Measurements from ENCODE around the gene UBE2M. TPM values are rescaled to one million over a fixed set of nuclear protein-coding genes. Genes with fewer than 3 reads are reported as not detected.
A peak's percentile ranks its signal among the peaks of the same experiment; 100 is the strongest.

UBE2M gene
- polyA plus RNA-seq, 10 donors, result 58.0 to 70.4 (median 65.5) TPM

- no peak for DNase-seq
Observed at GRCh38 chr19:58572026-58572817, 13.8 kb upstream of the UBE2M start.

DNA sequence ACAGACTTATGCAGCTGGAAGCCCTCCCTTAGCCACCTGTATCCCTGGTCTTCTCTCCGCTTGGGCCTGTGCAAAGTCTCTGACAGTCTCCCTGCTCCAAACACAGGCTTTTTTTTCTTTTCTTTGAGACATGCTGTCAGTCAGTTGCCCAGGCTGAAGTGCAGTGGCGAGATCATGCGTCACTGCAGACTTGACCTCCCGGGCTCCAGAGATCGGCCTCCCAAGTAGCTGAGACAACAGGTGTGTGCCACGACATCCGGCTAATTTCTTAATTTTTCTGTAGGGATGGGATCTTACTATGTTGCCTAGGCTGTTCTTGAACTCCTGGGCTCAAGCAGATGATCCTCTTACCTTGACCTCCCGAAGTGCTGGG is 13.2 kb upstream of the UBE2M start:
- DNase-seq, result no peak

GRCh38 chr19:58570770-58571574 is 12.6 kb upstream of the UBE2M start:
- DNase-seq, result no peak

DNA sequence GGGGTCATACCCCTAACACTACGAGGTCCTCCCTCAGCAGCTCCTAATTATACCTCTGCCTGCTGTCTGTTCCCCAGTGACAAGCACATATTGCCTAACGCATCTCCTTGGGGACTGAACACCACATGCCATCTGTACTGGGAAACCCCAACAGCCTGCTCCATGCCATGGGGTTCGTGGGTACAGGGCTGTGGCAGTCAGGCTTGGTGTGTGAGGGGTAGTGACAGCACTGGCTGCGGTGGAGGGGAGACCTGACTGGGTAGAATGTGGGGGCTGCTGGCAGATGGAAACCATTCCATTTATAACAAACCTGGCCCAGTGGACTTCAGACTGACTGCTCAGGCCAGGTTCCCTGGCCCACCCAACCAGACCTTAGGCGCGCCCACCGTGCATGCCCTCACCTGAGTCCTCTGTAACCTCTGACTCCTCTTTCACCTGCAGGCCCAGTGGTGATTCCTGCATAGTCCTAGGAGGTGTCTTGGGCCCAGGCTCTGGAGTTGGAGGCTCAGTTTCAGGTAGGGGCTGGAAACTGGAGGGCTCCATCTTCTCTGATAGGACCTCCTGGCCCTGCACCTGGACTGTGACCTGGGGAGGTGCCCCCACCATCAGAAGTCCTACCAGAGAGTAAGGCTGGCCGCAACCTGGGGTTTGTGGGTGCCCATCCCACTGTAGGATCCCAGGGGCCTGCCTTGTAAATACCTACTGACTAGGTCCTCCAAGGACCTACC is 11.7 kb upstream of the UBE2M start:
- no peak for DNase-seq

GRCh38 chr19:58569191-58569942 is 11.0 kb upstream of the UBE2M start:
- DNase-seq, result no peak

DNA sequence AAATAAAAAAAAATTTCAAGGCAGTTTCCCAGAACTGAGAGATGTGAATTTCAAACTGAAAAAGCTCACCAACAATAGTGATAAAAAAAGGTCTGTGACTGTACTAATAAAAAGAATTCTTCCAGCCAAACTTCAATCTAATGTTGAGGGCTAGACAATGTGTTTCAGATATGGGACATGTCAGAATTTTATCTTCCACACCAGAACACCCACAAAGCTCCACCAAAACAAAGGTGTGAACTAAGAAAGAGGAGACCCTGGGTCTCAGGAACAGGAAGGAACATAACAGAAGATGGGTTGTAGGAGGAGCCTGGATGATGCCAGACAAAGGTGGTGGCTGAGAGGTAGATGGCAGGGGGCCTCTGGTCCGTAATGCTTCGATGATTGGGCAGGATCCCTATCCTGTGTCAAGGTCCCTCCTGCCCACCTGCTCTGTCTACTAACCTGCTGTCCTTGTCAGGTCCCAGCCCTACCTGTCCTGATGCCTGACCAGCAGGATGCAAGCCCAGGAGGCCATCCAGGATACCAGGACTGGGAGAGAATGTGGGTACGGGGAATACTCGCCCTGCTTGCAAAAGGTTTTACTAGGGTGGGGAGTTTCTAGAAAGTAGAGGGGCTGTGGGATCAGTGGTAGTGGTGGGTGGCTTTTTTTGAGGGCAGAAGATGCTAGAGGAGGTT is 10.2 kb upstream of the UBE2M start:
- no peak for DNase-seq

GRCh38 chr19:58566989-58567388 is 8.6 kb upstream of the UBE2M start:
- no peak for DNase-seq

- DNase-seq, result no peak
Observed at GRCh38 chr19:58563823-58564222, 5.4 kb upstream of the UBE2M start.

- no peak for DNase-seq
Observed at GRCh38 chr19:58563034-58563573, 4.7 kb upstream of the UBE2M start.

- DNase-seq, result peak in 2 of 3 donors; percentile 52 to 83
Observed at GRCh38 chr19:58562122-58563033, 4.0 kb upstream of the UBE2M start.

DNA sequence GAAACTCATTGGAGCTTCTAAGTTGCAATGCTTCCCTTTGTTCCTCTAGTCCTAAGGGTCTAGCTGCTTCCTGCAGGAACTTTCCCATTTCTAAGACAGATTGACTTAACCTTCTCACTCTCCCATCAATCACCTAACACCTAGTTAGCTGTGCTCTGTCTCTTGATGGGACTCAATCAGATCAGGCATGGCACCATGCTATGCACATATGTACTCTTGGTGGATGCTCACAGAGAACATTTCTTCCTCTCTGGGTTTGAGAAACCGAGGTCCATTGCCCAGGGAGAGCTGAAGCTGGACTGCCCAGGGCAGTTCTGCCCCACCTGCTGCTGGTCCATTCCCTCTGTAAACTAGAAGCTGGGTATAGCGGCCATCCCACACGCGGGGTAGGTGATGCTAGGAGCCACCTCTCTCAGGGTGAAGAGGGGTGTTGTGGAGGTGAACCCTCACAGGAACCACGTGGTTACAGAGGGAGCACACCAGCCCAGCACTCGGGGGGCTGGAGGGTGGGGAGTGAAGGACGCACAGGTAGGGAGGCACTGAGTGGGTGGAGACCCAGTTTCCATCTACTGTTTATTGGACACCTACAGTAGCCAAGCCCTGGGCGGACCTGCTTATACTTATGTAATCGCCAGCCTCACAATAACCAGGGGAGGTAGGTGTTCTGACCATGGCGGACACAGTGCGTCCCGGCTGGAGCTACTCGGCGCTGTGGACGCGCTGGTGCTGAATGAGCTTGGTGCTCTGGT is 3.1 kb upstream of the UBE2M start:
- DNase-seq, result no peak

DNA sequence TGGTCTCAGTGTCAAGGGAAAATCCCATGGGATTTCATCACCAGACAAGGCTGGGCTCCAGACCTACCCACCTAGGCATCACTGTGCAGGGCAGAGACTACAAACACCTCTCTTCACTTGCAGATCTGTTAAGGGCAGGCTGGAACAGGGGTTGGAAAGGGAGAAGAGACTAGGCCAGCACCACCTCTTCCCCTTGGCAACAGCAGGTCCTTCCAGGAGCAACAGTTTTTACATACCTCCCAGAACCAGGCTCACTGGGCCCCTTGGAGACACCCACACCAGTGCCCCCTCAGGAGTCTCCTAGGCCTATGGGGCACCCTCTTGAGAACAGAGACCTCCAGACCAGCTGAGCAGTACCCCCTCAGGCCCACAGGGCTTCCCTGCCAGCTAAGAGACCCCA is 2.5 kb upstream of the UBE2M start:
- no peak for DNase-seq

- no peak for DNase-seq
Observed at GRCh38 chr19:58560007-58560887, 1.8 kb upstream of the UBE2M start.

DNA sequence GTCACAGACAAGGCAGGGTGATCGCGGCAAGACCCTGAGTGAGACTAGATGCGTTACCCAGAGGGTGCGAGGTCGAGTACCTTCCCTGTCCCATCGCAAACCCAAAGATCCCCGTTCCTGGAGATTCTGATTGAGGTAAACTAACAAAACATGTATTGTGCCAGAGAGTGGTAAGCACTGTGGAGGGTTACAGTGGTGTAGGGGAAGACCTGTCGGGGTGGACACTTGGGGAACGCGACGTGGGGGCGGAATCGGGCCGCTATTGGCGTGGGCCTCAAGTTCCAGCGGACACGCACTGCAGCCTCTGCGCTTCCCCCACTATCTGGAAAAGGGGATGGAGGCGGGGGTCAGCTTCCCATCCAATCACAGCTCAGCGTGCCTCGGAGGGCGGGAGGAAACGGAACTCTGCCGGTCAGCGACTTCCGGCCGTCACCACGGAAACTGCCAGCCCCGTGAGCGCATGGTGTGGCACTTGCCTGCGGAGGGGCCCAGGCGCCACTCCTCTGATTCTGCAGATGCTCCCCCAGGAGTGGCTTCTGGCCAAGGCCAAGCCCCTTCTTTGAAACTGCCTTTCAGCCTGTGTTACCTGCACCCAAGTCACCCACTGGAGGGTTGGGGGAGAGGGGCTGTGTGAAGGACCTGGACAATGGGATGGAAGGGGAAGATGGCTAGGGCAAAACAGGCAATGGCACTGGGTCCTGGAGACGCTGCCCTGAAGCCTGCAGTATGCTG is 1.0 kb upstream of the UBE2M start:
- DNase-seq, result peak; percentile 91 to 97 (median 95)

DNA sequence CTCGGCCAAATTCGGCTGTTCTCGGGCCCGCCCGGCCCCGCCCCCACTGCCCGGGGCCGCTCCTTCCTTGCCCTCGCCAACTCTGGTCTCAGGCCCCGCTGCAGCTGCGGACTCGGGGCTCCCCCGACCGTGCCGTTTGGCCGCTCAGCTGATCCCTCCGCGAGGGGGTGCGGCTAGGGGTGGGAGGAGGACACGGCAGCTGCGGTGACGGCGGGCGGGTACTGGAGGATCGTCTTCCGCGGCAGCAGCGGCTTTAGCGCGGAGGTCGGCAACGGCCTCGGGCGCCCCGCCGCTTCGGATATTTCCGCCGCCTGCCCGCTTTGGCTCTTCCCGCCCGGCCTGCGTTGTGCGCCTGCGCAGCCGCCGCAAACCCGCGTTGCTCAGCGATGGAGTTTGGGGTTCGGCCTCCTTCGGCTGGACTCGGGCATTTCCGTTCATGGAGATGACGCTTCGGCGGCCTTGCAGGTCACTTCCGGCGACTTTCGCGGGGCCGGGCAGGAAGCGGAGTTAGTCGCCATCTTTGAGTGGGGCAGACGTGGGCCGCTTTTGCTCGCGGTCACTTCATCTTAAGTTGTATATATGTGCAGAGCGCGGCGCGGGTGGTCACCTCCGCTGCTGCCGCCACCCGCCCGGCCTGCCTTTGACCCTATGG is 338 bp upstream of the UBE2M start:
- peak; percentile 99 to 100 (median 99) for DNase-seq

GRCh38 chr19:58557221-58558065 is 968 bp downstream of the UBE2M start:
- DNase-seq, result no peak
